HG02973 (cell line): ENCODE measurements around the gene PAOX.

Source experiments
- ATAC-seq: cut with Tn5 transposase; IDR thresholded peaks from one replicate; pipeline ENCODE4 v1.9.1; 2021; ENCODE audit warnings: moderate library complexity; ENCODE audit not compliant: unreplicated experiment

Gene PAOX

GRCh38 chr10:133379152-133379800 is at the start of gene PAOX:
Gene PAOX, plus strand, starts transcription at chr10:133379262. Its CDS starts 55 bp downstream, at chr10:133379317.
- peak; percentile 49 for ATAC-seq

GRCh38 chr10:133329491-133330202 is 49.4 kb upstream of the PAOX start:
- no peak for ATAC-seq

GRCh38 chr10:133332936-133333699 is 45.9 kb upstream of the PAOX start:
- ATAC-seq, result no peak

GRCh38 chr10:133334503-133335245 is 44.4 kb upstream of the PAOX start:
- ATAC-seq, result no peak

GRCh38 chr10:133335246-133336117 is 43.6 kb upstream of the PAOX start:
- ATAC-seq, result no peak

- ATAC-seq, result no peak
Observed at GRCh38 chr10:133336118-133336576, 42.9 kb upstream of the PAOX start.

GRCh38 chr10:133336577-133337369 is 42.3 kb upstream of the PAOX start, which contains the start of gene CALY:
Gene CALY, minus strand, starts transcription at chr10:133336896. Its CDS starts 7,907 bp downstream, at chr10:133328989.
- ATAC-seq, result no peak

GRCh38 chr10:133337370-133337725 is 41.7 kb upstream of the PAOX start:
- no peak for ATAC-seq

- ATAC-seq, result no peak
Observed at GRCh38 chr10:133338080-133339071, 40.7 kb upstream of the PAOX start.

GRCh38 chr10:133339708-133340380 is 39.2 kb upstream of the PAOX start:
- ATAC-seq, result no peak

- no peak for ATAC-seq
Observed at GRCh38 chr10:133341983-133342382, 37.1 kb upstream of the PAOX start.

GRCh38 chr10:133342942-133343341 is 36.1 kb upstream of the PAOX start:
- ATAC-seq, result no peak

GRCh38 chr10:133343558-133343957 is 35.5 kb upstream of the PAOX start:
- ATAC-seq, result no peak

GRCh38 chr10:133344236-133344635 is 34.8 kb upstream of the PAOX start:
- no peak for ATAC-seq

- no peak for ATAC-seq
Observed at GRCh38 chr10:133346413-133346812, 32.6 kb upstream of the PAOX start.

GRCh38 chr10:133347710-133348517 is 31.1 kb upstream of the PAOX start:
- ATAC-seq, result no peak

- ATAC-seq, result no peak
Observed at GRCh38 chr10:133349160-133349568, 29.9 kb upstream of the PAOX start.
